Natural killer cell (primary cell): Measurements from ENCODE around the gene FAM3A. TPM values are rescaled to one million over a fixed set of nuclear protein-coding genes. Genes with fewer than 3 reads are reported as not detected.

Experiments used
- ATAC-seq, 3 donors: fragments of 150-1000 bp in 2 of 3; fragments of 200-7000 bp in 1 of 3; cut with Tn5 transposase; 1 replicate in 1 of 3; 2 replicates in 2 of 3; pipeline ENCODE4 v1.10.0; 2021; ENCODE audit warnings: mild to moderate bottlenecking in 2 of 3, moderate library complexity in 2 of 3
- DNase-seq, 2 donors: peaks; one replicate each; pipeline versions ENCODE4 v3.0.0 to v3.0.0-alpha.2; 2013 to 2021; ENCODE audit warnings: mixed read lengths in 1 of 2
- H3K27ac ChIP-seq: one replicate; pipeline ENCODE4 v1.5.1; 2013; ENCODE audit warnings: mild to moderate bottlenecking, low read length
- H3K27me3 ChIP-seq: one replicate; pipeline ENCODE4 v1.6.1; 2013; ENCODE audit warnings: low read length; ENCODE audit not compliant: control insufficient read depth, insufficient read depth
- H3K36me3 ChIP-seq: one replicate; pipeline ENCODE4 v1.6.1; 2013; ENCODE audit warnings: low read length; ENCODE audit not compliant: control insufficient read depth, insufficient read depth
- H3K4me1 ChIP-seq: one replicate; pipeline ENCODE4 v1.6.1; 2013; ENCODE audit warnings: low read length; ENCODE audit not compliant: control insufficient read depth, insufficient read depth
- H3K4me3 ChIP-seq: one replicate; pipeline ENCODE4 v1.5.1; 2013; ENCODE audit warnings: low read length
- H3K9me3 ChIP-seq: one replicate; pipeline ENCODE4 v1.6.1; 2013; ENCODE audit warnings: low read length; ENCODE audit not compliant: control insufficient read depth, insufficient read depth
- H3K27ac Mint-ChIP-seq, 2 donors: one replicate each; pipeline ENCODE4 v1.8.0; 2022; ENCODE audit warnings: mild to moderate bottlenecking in 2 of 2, mixed read lengths in 2 of 2, moderate library complexity in 1 of 2
- H3K27me3 Mint-ChIP-seq, 2 donors: one replicate each; pipeline ENCODE4 v1.8.0; 2022; ENCODE audit warnings: low read depth in 2 of 2, mixed read lengths in 2 of 2
- H3K36me3 Mint-ChIP-seq: one replicate; pipeline ENCODE4 v1.8.0; 2022; ENCODE audit warnings: mixed read lengths
- H3K4me1 Mint-ChIP-seq, 2 donors: one replicate each; pipeline ENCODE4 v1.8.0; 2022; ENCODE audit warnings: mixed read lengths in 2 of 2
- H3K4me3 Mint-ChIP-seq: one replicate; pipeline ENCODE4 v1.8.0; 2022; ENCODE audit warnings: mild to moderate bottlenecking, moderate library complexity, mixed read lengths
- H3K9me3 Mint-ChIP-seq, 2 donors: one replicate each; pipeline ENCODE4 v1.8.0; 2022; ENCODE audit warnings: mixed read lengths in 2 of 2
- WGBS: methylation state at CpG from one replicate; pipeline ENCODE4 v1.1.7; 2013; ENCODE audit warnings: missing lambda C conversion rate; ENCODE audit not compliant: insufficient coverage; 5-methylcytosine and 5-hydroxymethylcytosine counted together
- intact Hi-C: fragments of 100-400 bp; cut with micrococcal nuclease; formaldehyde crosslinking; loops from one replicate; pipeline ENCODE4 v1.14.2; 2022
- total RNA-seq, 4 donors: library from RNA; stranded (reverse); fragments of 120-200 nt in 1 of 4; gene quantifications; one replicate each; pipeline versions ENCODE4 v1.2.3 to v1.2.4, GENCODE V29; 2013 to 2022
- TF ChIP-seq, protein P1 (sequence below): fragments of 200-600 bp; IDR thresholded peaks from one replicate; pipeline ENCODE4 v1.8.0; 2022; ENCODE audit warnings: antibody characterized with exemption

FAM3A gene
- total RNA-seq, 3 donors from 2014 or later (not counting 1 experiment from before 2014, with no cell fraction given) = 31.1 to 38.0 (median 37.3) TPM

DNA sequence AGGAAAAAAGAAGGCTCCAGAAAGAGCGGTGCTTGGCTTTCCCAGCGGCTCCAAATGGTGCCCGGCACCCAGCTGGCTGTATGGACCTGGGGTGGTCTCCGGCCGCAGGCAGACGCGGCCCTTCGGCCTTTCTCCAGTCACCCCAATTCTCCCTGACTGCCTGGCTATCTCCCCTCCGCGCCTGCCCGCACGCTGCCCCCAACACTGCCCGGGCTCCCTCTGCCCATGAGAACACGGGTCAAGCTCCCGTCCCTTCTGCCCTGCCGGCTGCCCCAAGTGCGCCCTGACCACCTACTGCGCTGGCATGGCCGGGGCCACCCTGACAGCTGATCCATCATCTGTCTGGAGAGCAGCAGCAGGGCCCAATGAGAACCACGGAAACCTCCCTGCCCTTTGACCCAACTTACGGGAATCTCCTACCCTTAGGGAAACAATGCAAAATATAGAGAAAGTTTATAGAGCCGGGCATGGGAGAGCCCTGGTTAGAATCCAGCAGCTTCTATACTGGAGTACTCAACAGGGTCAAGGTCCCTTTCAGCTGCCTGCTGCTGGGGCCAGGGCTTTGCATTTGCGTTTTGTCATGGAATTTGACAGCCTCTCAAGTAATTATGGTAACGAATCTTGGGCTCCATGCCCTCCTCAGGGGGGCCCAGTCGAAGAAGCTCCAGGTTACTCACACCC lies 1.2 kb upstream of the FAM3A start:
- H3K27me3 Mint-ChIP-seq = no peaks in the 10 kb centered on the region
- H3K4me1 Mint-ChIP-seq = peaks cover 13 to 22% of the 10 kb centered on the region in 2 donors
- peak overlapping the region; percentile 80 for H3K27ac ChIP-seq
- no peaks in the 10 kb centered on the region for H3K36me3 ChIP-seq
- peaks cover 20% of the 10 kb centered on the region for H3K4me1 ChIP-seq
- intact Hi-C loops = no loop called here
- 86% methylated on average over 22 of the region's 25 CpGs for WGBS
- no peaks in the 10 kb centered on the region for H3K9me3 Mint-ChIP-seq
- DNase-seq = no peak
- TF ChIP-seq, protein P1, sequence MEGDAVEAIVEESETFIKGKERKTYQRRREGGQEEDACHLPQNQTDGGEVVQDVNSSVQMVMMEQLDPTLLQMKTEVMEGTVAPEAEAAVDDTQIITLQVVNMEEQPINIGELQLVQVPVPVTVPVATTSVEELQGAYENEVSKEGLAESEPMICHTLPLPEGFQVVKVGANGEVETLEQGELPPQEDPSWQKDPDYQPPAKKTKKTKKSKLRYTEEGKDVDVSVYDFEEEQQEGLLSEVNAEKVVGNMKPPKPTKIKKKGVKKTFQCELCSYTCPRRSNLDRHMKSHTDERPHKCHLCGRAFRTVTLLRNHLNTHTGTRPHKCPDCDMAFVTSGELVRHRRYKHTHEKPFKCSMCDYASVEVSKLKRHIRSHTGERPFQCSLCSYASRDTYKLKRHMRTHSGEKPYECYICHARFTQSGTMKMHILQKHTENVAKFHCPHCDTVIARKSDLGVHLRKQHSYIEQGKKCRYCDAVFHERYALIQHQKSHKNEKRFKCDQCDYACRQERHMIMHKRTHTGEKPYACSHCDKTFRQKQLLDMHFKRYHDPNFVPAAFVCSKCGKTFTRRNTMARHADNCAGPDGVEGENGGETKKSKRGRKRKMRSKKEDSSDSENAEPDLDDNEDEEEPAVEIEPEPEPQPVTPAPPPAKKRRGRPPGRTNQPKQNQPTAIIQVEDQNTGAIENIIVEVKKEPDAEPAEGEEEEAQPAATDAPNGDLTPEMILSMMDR = no peak
- H3K36me3 Mint-ChIP-seq = no peaks in the 10 kb centered on the region
- no peaks in the 10 kb centered on the region for H3K9me3 ChIP-seq
- H3K4me3 ChIP-seq = no peak overlapping the region
- H3K27me3 ChIP-seq = no peaks in the 10 kb centered on the region
- peak overlapping the region; percentile 84 to 91 for H3K27ac Mint-ChIP-seq
- ATAC-seq = no peak
- no peak overlapping the region for H3K4me3 Mint-ChIP-seq

DNA sequence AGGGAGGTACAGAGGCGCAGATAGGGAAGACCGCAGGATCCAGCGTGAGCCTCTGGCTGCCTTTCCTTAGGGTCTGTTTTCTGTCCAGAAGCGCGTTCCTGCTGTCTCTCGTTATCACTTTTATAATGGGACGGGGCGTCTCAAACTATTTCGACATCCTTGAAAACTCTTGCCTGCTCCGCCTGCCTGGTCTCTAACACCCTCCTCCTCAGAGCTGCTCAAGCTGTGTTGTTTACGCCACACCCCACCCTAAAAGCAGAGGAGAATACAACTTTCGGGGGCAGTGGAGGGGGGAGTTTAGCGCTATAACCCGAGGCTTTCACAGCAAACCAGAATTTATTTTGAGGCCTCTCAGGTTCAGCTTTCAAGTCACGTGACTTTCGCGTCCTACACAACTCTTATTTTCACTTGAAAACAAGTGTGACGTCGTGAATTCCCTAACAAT lies 646 bp upstream of the FAM3A start:
- DNase-seq = peak; percentile 26 to 54
- WGBS = 16% methylated on average over 15 of the region's 19 CpGs
- no peaks in the 10 kb centered on the region for H3K36me3 Mint-ChIP-seq
- Histone ChIP-seq H3K36me3 (no peaks in the 10 kb centered on the region), H3K4me1 (peaks cover 23% of the 10 kb centered on the region), H3K27me3 (no peaks in the 10 kb centered on the region), H3K9me3 (no peaks in the 10 kb centered on the region), H3K27ac (peak overlapping the region; percentile 80), H3K4me3 (peak overlapping the region; percentile 47)
- TF ChIP-seq, protein P1 = no peak
- H3K4me3 Mint-ChIP-seq = peak overlapping the region; percentile 86
- no peaks in the 10 kb centered on the region for H3K9me3 Mint-ChIP-seq
- intact Hi-C loops = loop anchor here (1.0 kb wide), 1 partner anchor 26 kb away; the partner anchor contains the start of gene SLC10A3
- peak overlapping the region; percentile 84 to 91 for H3K27ac Mint-ChIP-seq
- H3K27me3 Mint-ChIP-seq = no peaks in the 10 kb centered on the region
- H3K4me1 Mint-ChIP-seq = peaks cover 13 to 22% of the 10 kb centered on the region in 2 donors
- peak; percentile 44 to 57 (median 48) for ATAC-seq

DNA sequence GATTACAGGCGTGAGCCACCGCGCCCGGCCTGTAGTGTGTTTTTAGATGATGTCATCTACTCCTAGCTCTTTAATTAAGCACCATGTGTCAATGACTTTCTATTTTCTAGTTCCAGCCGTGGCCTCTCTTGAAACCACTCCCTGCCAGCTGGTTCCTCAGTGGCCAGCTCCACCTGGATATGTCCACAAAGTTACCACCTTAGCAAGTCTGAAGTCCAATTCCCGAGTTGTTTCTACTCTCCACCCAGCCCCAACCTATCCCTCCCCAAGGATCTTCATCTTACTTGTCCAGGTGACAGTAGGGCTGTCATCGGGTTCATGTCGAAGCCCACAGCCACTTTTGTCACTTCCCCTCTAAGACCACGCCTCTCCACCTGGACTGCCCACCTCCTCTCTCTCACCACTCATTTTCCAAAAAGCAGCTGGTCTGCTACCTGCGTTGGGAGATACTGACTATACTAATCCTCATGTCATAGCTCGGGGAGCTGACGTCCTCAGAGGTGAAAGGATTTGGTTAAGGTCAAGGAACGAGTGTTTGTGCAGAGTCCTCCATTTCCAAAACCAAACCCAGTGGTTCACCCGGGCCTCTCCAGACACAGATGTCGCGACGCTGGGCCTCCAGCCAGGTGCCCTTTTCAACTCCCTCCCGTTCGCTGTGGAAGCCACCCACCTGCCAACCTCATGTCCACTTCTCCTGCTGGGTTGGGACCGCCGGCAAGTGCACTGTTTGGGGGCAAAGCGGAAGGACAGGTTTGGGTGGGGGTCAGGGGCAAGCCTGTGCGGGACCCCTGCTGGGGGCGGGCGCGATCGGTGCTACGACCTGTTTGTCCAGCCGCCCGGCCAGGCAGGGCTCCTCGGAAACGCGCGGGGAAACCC lies 704 bp downstream of the FAM3A start:
- H3K27me3 ChIP-seq = no peaks in the 10 kb centered on the region
- ATAC-seq (no peak), DNase-seq (peak in 1 of 2 donors; percentile 39)
- H3K27ac Mint-ChIP-seq = peak overlapping the region; percentile 84 to 91
- no peaks in the 10 kb centered on the region for H3K27me3 Mint-ChIP-seq
- TF ChIP-seq, protein P1 = no peak
- peak overlapping the region; percentile 87 for H3K4me3 ChIP-seq
- peak overlapping the region; percentile 80 for H3K4me3 Mint-ChIP-seq
- no peaks in the 10 kb centered on the region for H3K9me3 Mint-ChIP-seq
- no peaks in the 10 kb centered on the region for H3K36me3 Mint-ChIP-seq
- H3K9me3 ChIP-seq = no peaks in the 10 kb centered on the region
- H3K4me1 Mint-ChIP-seq = peaks cover 13 to 28% of the 10 kb centered on the region in 2 donors
- intact Hi-C loops = no loop called here
- WGBS = 4% methylated on average over 22 of the region's 34 CpGs
- no peaks in the 10 kb centered on the region for H3K36me3 ChIP-seq
- peak overlapping the region; percentile 88 for H3K27ac ChIP-seq
- peaks cover 30% of the 10 kb centered on the region for H3K4me1 ChIP-seq
